ENCODE measurements around the gene TIAL1.
"Not testable (repeated sequence)": the region's sequence is repeated elsewhere in the genome, so short reads cannot be mapped to it uniquely, and the experiment has no call there.

Gene TIAL1

DNA sequence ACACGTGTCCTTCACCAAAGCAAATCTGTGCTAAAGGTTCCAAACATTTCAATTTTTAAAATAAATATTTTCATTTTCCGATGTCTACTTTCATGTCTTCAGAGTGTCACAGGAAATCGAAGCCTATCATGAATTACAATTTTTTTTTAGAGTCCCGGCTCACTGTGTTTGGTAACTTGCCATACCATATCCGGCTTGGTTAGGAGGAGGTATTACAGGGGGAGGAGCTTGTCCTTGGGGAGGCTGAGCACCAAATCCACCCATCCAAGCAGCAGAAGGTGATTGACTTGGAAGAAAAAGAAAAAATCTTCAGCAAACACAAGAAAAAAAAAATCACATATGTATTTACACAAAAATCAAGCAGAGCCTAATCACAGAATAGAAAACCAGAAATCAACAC lies 21.3 kb downstream of the TIAL1 start:
- TF ChIP-seq, protein P1, sequence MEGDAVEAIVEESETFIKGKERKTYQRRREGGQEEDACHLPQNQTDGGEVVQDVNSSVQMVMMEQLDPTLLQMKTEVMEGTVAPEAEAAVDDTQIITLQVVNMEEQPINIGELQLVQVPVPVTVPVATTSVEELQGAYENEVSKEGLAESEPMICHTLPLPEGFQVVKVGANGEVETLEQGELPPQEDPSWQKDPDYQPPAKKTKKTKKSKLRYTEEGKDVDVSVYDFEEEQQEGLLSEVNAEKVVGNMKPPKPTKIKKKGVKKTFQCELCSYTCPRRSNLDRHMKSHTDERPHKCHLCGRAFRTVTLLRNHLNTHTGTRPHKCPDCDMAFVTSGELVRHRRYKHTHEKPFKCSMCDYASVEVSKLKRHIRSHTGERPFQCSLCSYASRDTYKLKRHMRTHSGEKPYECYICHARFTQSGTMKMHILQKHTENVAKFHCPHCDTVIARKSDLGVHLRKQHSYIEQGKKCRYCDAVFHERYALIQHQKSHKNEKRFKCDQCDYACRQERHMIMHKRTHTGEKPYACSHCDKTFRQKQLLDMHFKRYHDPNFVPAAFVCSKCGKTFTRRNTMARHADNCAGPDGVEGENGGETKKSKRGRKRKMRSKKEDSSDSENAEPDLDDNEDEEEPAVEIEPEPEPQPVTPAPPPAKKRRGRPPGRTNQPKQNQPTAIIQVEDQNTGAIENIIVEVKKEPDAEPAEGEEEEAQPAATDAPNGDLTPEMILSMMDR (IDR thresholded peaks at IDR 0.05; ENCODE audit: insufficient read depth, low read length, poor library complexity, severe bottlenecking) = no peak
- no peak overlapping the region for H3K4me3 ChIP-seq (replicated peaks; ENCODE audit: low read depth, low read length)
- peaks cover 2% of the 10 kb centered on the region for H3K36me3 ChIP-seq (ENCODE audit: control insufficient read depth, insufficient read depth, low read length)

DNA sequence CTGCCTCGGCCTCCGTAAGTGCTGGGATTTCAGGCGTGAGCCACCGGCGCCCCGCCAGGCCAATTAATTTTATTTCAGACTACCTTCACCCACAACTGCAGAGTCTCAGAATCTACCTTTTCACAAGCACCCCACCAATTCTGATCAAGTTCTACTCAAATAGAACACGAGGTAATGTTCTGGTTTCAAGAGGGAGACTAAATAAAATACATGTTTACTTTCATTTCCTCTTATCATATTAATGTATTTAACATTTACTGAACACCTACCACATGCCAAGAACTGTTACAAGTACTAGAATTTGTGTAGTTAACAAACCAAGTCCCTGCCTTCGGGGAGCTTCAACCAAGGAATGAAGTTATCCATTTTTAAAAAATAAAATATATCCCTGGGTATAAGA lies 28.8 kb downstream of the TIAL1 start:
- TF ChIP-seq, protein P1 (IDR thresholded peaks at IDR 0.05; ENCODE audit: insufficient read depth, low read length, poor library complexity, severe bottlenecking) = no peak
- no peaks in the 10 kb centered on the region for H3K27me3 ChIP-seq (replicated peaks; ENCODE audit: control insufficient read depth, insufficient read depth, low read length)
- H3K36me3 ChIP-seq (ENCODE audit: control insufficient read depth, insufficient read depth, low read length) = no peaks in the 10 kb centered on the region
- H3K4me3 ChIP-seq (replicated peaks; ENCODE audit: low read depth, low read length) = no peak overlapping the region; the same call in 1 of the 2 replicates
- peak; percentile 22 for DNase-seq (ENCODE audit: extremely low read depth, insufficient read length)

More for the DNA sequence above, 21.3 kb downstream of the TIAL1 start:
- no peak for DNase-seq (ENCODE audit: extremely low read depth, insufficient read length)
- no peaks in the 10 kb centered on the region for H3K27me3 ChIP-seq (replicated peaks; ENCODE audit: control insufficient read depth, insufficient read depth, low read length)

GRCh38 chr10:119562097-119562496 lies 34.7 kb downstream of the TIAL1 start:
- Histone ChIP-seq H3K27me3 (replicated peaks; ENCODE audit: control insufficient read depth, insufficient read depth, low read length) (no peaks in the 10 kb centered on the region), H3K4me3 (replicated peaks; ENCODE audit: low read depth, low read length) (no peak overlapping the region), H3K36me3 (ENCODE audit: control insufficient read depth, insufficient read depth, low read length) (no peaks in the 10 kb centered on the region)
- DNase-seq (ENCODE audit: extremely low read depth, insufficient read length) = no peak
- TF ChIP-seq, protein P1 (IDR thresholded peaks at IDR 0.05; ENCODE audit: insufficient read depth, low read length, poor library complexity, severe bottlenecking) = no peak

- not testable (repeated sequence) for H3K36me3 ChIP-seq (ENCODE audit: control insufficient read depth, insufficient read depth, low read length); H3K27me3 ChIP-seq (replicated peaks; ENCODE audit: control insufficient read depth, insufficient read depth, low read length); H3K4me3 ChIP-seq (replicated peaks; ENCODE audit: low read depth, low read length); DNase-seq (ENCODE audit: extremely low read depth, insufficient read length)
Measured at GRCh38 chr10:119559511-119559910, 37.3 kb downstream of the TIAL1 start.

DNA sequence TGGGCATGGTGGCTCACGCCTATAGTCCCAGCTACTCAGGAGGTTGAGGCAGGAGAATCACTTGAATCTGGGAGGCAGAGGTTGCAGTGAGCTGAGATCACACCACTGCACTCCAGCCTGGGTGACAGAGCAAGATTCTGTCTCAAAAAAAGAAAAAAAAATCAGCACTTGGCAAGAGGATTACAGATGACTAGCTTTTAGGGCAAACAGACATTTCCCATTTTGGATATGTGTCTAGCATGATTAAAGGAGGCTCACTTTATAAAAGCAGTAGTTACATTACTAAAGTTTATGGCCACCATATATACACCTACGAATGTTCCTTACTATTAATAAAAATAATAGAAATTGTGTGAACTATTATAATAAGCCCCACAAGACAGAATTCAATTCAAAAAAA lies 40.7 kb downstream of the TIAL1 start:
- H3K4me3 ChIP-seq (replicated peaks; ENCODE audit: low read depth, low read length); H3K27me3 ChIP-seq (replicated peaks; ENCODE audit: control insufficient read depth, insufficient read depth, low read length); DNase-seq (ENCODE audit: extremely low read depth, insufficient read length); H3K36me3 ChIP-seq (ENCODE audit: control insufficient read depth, insufficient read depth, low read length): not testable (repeated sequence)

- H3K4me3 ChIP-seq (replicated peaks; ENCODE audit: low read depth, low read length) = no peak overlapping the region
- no peaks in the 10 kb centered on the region for H3K36me3 ChIP-seq (ENCODE audit: control insufficient read depth, insufficient read depth, low read length)
- H3K27me3 ChIP-seq (replicated peaks; ENCODE audit: control insufficient read depth, insufficient read depth, low read length) = no peaks in the 10 kb centered on the region
- no peak for DNase-seq (ENCODE audit: extremely low read depth, insufficient read length)
- TF ChIP-seq, protein P1 (IDR thresholded peaks at IDR 0.05; ENCODE audit: insufficient read depth, low read length, poor library complexity, severe bottlenecking) = no peak
Measured at GRCh38 chr10:119555178-119555784, 41.5 kb downstream of the TIAL1 start.

- no peak for DNase-seq (ENCODE audit: extremely low read depth, insufficient read length)
- H3K4me3 ChIP-seq (replicated peaks; ENCODE audit: low read depth, low read length) = no peak overlapping the region
- TF ChIP-seq, protein P1 (IDR thresholded peaks at IDR 0.05; ENCODE audit: insufficient read depth, low read length, poor library complexity, severe bottlenecking) = no peak
- no peaks in the 10 kb centered on the region for H3K27me3 ChIP-seq (replicated peaks; ENCODE audit: control insufficient read depth, insufficient read depth, low read length)
- H3K36me3 ChIP-seq (ENCODE audit: control insufficient read depth, insufficient read depth, low read length) = no peaks in the 10 kb centered on the region
Measured at GRCh38 chr10:119550827-119551226, 45.9 kb downstream of the TIAL1 start.

Measured in GM06990 (cell line).